ENCODE measurements around the gene GLIPR1.
"Not testable (repeated sequence)": the region's sequence is repeated elsewhere in the genome, so short reads cannot be mapped to it uniquely, and the experiment has no call there.

DNA sequence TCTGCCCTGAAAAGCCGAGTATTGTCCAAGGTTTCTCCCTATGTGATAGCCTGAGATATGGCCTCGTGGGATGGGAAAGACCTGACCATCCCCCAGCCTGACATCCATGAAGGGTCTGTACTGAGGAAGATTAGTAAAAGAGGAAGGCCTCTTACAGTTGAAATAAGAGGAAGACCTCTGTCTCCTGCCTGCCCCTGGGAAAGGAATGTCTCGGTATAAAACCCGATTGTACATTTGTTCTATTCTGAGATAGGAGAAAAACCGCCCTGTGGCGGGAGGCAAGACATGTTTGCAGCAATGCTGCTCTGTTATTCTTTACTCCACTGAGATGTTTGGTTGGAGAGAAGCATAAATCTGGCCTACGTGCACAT, 35.4 kb upstream of the GLIPR1 start:
- TF ChIP-seq, protein P1, sequence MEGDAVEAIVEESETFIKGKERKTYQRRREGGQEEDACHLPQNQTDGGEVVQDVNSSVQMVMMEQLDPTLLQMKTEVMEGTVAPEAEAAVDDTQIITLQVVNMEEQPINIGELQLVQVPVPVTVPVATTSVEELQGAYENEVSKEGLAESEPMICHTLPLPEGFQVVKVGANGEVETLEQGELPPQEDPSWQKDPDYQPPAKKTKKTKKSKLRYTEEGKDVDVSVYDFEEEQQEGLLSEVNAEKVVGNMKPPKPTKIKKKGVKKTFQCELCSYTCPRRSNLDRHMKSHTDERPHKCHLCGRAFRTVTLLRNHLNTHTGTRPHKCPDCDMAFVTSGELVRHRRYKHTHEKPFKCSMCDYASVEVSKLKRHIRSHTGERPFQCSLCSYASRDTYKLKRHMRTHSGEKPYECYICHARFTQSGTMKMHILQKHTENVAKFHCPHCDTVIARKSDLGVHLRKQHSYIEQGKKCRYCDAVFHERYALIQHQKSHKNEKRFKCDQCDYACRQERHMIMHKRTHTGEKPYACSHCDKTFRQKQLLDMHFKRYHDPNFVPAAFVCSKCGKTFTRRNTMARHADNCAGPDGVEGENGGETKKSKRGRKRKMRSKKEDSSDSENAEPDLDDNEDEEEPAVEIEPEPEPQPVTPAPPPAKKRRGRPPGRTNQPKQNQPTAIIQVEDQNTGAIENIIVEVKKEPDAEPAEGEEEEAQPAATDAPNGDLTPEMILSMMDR (IDR thresholded peaks at IDR 0.05; ENCODE audit: insufficient read depth, low read length), result not testable (repeated sequence)
- not testable (repeated sequence) for TF ChIP-seq POLR2AphosphoS5 (IDR thresholded peaks at IDR 0.05; ENCODE audit: low read depth)
